NCI-H1417 (cell line): ENCODE measurements around the gene CILP2.
A peak's percentile ranks its signal among the peaks of the same experiment; 100 is the strongest.

Source experiments
- DNase-seq, 3 experiments: peaks; one replicate each; lab custom pipeline; 2025; lab: John Stamatoyannopoulos, UW

CILP2 gene

GRCh38 chr19:19562665-19563347 lies 24.7 kb downstream of the CILP2 start:
- no peak for DNase-seq

- no peak for DNase-seq
These were observed 25.3 kb downstream of the CILP2 start for GRCh38 chr19:19563348-19563848.

- no peak for DNase-seq
These were observed 28.2 kb downstream of the CILP2 start for GRCh38 chr19:19566306-19566705.

GRCh38 chr19:19567391-19567790 lies 29.3 kb downstream of the CILP2 start:
- no peak for DNase-seq

- no peak for DNase-seq
These were observed 31.0 kb downstream of the CILP2 start for GRCh38 chr19:19568802-19569756.

GRCh38 chr19:19570571-19570970 lies 32.5 kb downstream of the CILP2 start:
- no peak for DNase-seq

GRCh38 chr19:19571071-19571786 lies 33.2 kb downstream of the CILP2 start:
- no peak for DNase-seq

- DNase-seq, result peak in 2 of 3 experiments; percentile 79 to 95
These were observed 37.3 kb downstream of the CILP2 start for GRCh38 chr19:19575411-19575810.

GRCh38 chr19:19578252-19578651 lies 40.2 kb downstream of the CILP2 start:
- peak in 2 of 3 experiments; percentile 87 to 98 for DNase-seq

- no peak for DNase-seq
These were observed 41.7 kb downstream of the CILP2 start for GRCh38 chr19:19579533-19580361.

GRCh38 chr19:19580418-19580817 lies 42.4 kb downstream of the CILP2 start:
- DNase-seq, result no peak

GRCh38 chr19:19581391-19581790 lies 43.3 kb downstream of the CILP2 start:
- no peak for DNase-seq

GRCh38 chr19:19582471-19582870 lies 44.4 kb downstream of the CILP2 start:
- no peak for DNase-seq

- no peak for DNase-seq
These were observed 46.3 kb downstream of the CILP2 start for GRCh38 chr19:19584356-19584755.

GRCh38 chr19:19587771-19588170 lies 49.7 kb downstream of the CILP2 start:
- DNase-seq, result no peak

- no peak for DNase-seq
These were observed 50.5 kb downstream of the CILP2 start for GRCh38 chr19:19588546-19588945.

GRCh38 chr19:19591133-19591825 lies 53.2 kb downstream of the CILP2 start:
- DNase-seq, result peak in 1 of 3 experiments; percentile 15

- no peak for DNase-seq
These were observed 54.6 kb downstream of the CILP2 start for GRCh38 chr19:19592690-19593089.

GRCh38 chr19:19594381-19594780 lies 56.3 kb downstream of the CILP2 start:
- DNase-seq, result no peak

GRCh38 chr19:19595171-19595701 lies 57.2 kb downstream of the CILP2 start:
- no peak for DNase-seq
